Measurements from ENCODE around the gene CTSD. TPM values are rescaled to one million over a fixed set of nuclear protein-coding genes. Genes with fewer than 3 reads are reported as not detected.

CTSD gene
- total RNA-seq, 6 experiments from 2014 or later: 212 to 240 (median 229) TPM

- Mint-ChIP-seq H3K27ac (no peak overlapping the region), H3K4me3 (no peak overlapping the region), H3K4me1 (ENCODE audit: low read depth) (no peaks in the 10 kb centered on the region), H3K36me3 (ENCODE audit: low read depth) (no peaks in the 10 kb centered on the region), H3K9me3 (no peaks in the 10 kb centered on the region), H3K27me3 (ENCODE audit: insufficient read depth) (peaks cover 39% of the 10 kb centered on the region)
- DNase-seq: no peak
- TF ChIP-seq CTCF (IDR thresholded peaks at IDR 0.05): no peak
Observed at GRCh38 chr11:1717745-1718144, 46.0 kb downstream of the CTSD start.

DNA sequence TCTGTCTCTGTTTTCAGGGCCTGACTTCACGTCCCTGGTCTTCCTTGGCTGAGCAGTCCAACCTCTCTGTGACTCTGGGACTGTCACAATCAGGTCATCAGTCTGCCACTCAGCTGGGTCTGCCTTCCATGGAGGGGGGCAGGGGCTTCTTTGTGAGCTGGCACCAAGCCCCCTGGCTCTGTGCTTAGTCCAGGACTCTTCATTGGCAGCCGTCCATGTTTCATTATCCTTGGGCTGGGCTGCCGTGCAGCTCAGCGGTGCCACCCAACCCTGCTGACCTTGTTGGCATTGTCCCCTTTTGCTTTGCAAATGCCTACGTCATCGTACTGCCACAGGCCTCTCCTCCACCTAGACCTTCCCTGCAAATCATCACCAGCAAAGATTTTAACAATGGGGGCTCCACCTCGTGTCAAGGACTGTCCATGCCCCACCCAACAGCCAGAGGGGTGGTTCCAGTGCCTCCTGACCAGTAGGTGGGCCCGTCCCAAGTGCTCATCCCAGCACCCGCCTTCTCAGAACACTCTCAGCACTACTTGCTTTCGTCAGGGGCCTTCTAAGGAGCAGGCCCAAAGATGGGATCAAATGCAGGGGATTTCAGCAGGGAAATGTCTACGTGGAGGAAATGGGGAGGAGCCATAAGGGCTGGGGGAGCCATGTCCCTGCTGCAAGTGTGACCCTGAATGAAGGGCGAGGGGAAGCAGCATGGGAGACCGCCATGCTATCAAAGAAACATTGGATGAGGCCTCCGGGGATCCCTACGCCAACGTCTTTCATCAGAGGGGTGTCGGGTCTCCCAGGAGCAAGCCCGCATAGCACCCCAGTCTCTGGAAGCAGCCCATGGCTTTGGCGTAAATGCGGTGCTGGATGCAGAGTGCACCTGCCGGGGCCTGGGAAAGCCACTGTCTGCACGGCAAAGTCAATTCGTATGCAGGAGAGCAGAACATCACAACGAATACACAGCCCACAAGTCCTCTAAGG, 48.5 kb downstream of the CTSD start:
- no peaks in the 10 kb centered on the region for H3K9me3 Mint-ChIP-seq
- TF ChIP-seq CTCF (IDR thresholded peaks at IDR 0.05): no peak
- no peak for DNase-seq
- H3K4me3 Mint-ChIP-seq: no peak overlapping the region
- no peak overlapping the region for H3K27ac Mint-ChIP-seq
- no peaks in the 10 kb centered on the region for H3K4me1 Mint-ChIP-seq (ENCODE audit: low read depth)
- H3K27me3 Mint-ChIP-seq (ENCODE audit: insufficient read depth): peaks cover 41% of the 10 kb centered on the region
- no peaks in the 10 kb centered on the region for H3K36me3 Mint-ChIP-seq (ENCODE audit: low read depth)

- H3K27me3 Mint-ChIP-seq (ENCODE audit: insufficient read depth): peaks cover 51% of the 10 kb centered on the region
- peaks cover 8% of the 10 kb centered on the region; the same call in 1 of the 2 replicates for H3K4me1 Mint-ChIP-seq (ENCODE audit: low read depth)
- DNase-seq: no peak
- no peaks in the 10 kb centered on the region for H3K9me3 Mint-ChIP-seq
- H3K4me3 Mint-ChIP-seq: no peak overlapping the region
- no peak overlapping the region for H3K27ac Mint-ChIP-seq
- TF ChIP-seq CTCF (IDR thresholded peaks at IDR 0.05): no peak
- H3K36me3 Mint-ChIP-seq (ENCODE audit: low read depth): no peaks in the 10 kb centered on the region
Observed at GRCh38 chr11:1708716-1709115, 55.0 kb downstream of the CTSD start.

- no peak for DNase-seq
- Mint-ChIP-seq H3K4me3 (no peak overlapping the region), H3K27ac (no peak overlapping the region), H3K27me3 (ENCODE audit: insufficient read depth) (peaks cover 48% of the 10 kb centered on the region), H3K4me1 (ENCODE audit: low read depth) (peaks cover 8% of the 10 kb centered on the region; the same call in 1 of the 2 replicates), H3K9me3 (no peaks in the 10 kb centered on the region), H3K36me3 (ENCODE audit: low read depth) (no peaks in the 10 kb centered on the region)
- no peak for TF ChIP-seq CTCF (IDR thresholded peaks at IDR 0.05)
Observed at GRCh38 chr11:1707751-1708150, 56.0 kb downstream of the CTSD start.

- Mint-ChIP-seq H3K9me3 (no peaks in the 10 kb centered on the region), H3K27me3 (ENCODE audit: insufficient read depth) (peaks cover 45% of the 10 kb centered on the region), H3K36me3 (ENCODE audit: low read depth) (peaks cover 2% of the 10 kb centered on the region; the same call in 1 of the 2 replicates), H3K4me3 (no peak overlapping the region), H3K4me1 (ENCODE audit: low read depth) (peaks cover 8% of the 10 kb centered on the region; the same call in 1 of the 2 replicates), H3K27ac (no peak overlapping the region)
- DNase-seq: no peak
- TF ChIP-seq CTCF (IDR thresholded peaks at IDR 0.05): peak; percentile 59
Observed at GRCh38 chr11:1706634-1707400, 56.9 kb downstream of the CTSD start.
